Measurements from ENCODE around the gene ETV6.

ETV6 gene

DNA sequence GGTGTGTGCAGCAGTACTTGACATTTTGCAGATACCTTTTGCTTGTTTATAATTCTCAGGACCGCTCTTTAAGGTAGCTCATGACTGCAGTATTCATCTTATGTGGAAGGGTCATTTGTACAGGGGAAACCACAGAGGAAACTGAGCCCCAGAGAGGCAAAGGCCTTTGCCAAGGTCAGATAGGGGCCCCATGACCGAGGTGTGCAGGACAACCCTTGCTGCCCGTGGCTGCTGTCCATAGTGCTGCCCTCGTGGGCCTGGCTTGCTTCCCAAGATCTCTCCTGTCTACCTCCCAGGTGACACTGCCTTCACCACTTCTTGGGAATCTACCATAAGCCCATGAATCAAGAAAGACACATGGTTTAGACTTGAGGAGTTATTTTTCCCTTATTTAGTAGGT, 222.6 kb downstream of the ETV6 start:
- in situ Hi-C loops (cut with HindIII; ENCODE audit: low sequenced_read_pairs), result no loop called here
- no peak overlapping the region for H3K4me3 ChIP-seq (ENCODE audit: low read depth, low read length)
- DNase-seq (ENCODE audit: low read depth, low spot score), result no peak
- TF ChIP-seq CTCF (IDR thresholded peaks at IDR 0.05; ENCODE audit: low read depth, low read length), result no peak

DNA sequence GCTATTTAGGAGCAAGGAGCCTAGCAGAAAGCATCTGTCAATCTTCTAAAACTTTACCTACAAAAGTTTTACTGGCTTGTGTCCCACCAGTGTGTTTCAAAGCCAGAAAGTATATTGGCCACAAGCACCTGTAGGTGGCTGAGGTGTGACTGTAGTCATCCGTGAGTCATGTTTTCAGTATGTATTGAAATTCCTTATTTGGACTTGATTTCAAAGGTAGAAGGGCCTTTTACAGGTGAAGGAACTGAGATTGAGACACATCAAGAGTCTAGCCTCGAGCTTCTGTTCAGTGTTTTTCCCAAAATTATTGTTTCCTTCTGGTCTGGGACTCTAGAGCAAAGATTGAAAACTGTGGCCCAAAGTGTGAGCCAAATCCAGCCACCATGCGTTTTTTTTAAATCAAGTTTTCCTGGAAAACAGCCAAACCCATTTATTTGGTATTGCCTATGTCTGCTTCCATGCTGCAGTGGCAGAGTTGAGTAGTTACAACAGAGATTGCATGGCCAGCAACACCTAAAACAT, 226.0 kb downstream of the ETV6 start:
- no peak overlapping the region for H3K4me3 ChIP-seq (ENCODE audit: low read depth, low read length)
- in situ Hi-C loops (cut with HindIII; ENCODE audit: low sequenced_read_pairs), result no loop called here
- TF ChIP-seq CTCF (IDR thresholded peaks at IDR 0.05; ENCODE audit: low read depth, low read length), result no peak
- no peak for DNase-seq (ENCODE audit: low read depth, low spot score)

GRCh38 chr12:11876307-11876706, 226.8 kb downstream of the ETV6 start:
- no peak overlapping the region for H3K4me3 ChIP-seq (ENCODE audit: low read depth, low read length)
- no peak for TF ChIP-seq CTCF (IDR thresholded peaks at IDR 0.05; ENCODE audit: low read depth, low read length)
- in situ Hi-C loops (cut with HindIII; ENCODE audit: low sequenced_read_pairs), result no loop called here
- no peak for DNase-seq (ENCODE audit: low read depth, low spot score)

GRCh38 chr12:11877102-11877826, 227.8 kb downstream of the ETV6 start:
- in situ Hi-C loops (cut with HindIII; ENCODE audit: low sequenced_read_pairs), result no loop called here
- TF ChIP-seq CTCF (IDR thresholded peaks at IDR 0.05; ENCODE audit: low read depth, low read length), result no peak

GRCh38 chr12:11877869-11878780, 228.7 kb downstream of the ETV6 start:
- peak; percentile 83 for DNase-seq (ENCODE audit: low read depth, low spot score)
- TF ChIP-seq CTCF (IDR thresholded peaks at IDR 0.05; ENCODE audit: low read depth, low read length), result no peak
- no peak overlapping the region for H3K4me3 ChIP-seq (ENCODE audit: low read depth, low read length)
- in situ Hi-C loops (cut with HindIII; ENCODE audit: low sequenced_read_pairs), result no loop called here

More at GRCh38 chr12:11877102-11877826, 227.8 kb downstream of the ETV6 start:
- H3K4me3 ChIP-seq (ENCODE audit: low read depth, low read length), result no peak overlapping the region
- DNase-seq (ENCODE audit: low read depth, low spot score), result no peak

DNA sequence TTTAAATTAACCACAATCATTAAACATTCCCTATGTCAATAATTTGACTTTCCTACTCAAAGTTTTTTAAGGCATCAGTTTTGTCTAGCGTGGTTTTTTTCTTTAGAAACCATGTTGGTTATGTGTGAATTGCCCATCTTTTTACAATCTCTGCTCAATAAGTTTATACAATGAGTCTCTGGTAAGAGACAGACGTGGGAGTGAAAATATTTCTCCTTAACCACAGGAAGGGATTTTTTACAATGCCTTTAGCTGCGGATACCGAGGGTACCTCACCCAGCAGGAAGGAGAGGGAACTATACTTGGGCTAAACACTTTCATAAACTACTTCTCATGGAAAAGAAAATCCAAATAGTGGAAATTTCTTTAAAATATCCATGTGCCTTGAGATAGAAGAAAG, 229.8 kb downstream of the ETV6 start:
- in situ Hi-C loops (cut with HindIII; ENCODE audit: low sequenced_read_pairs), result no loop called here
- H3K4me3 ChIP-seq (ENCODE audit: low read depth, low read length), result no peak overlapping the region
- TF ChIP-seq CTCF (IDR thresholded peaks at IDR 0.05; ENCODE audit: low read depth, low read length), result no peak
- DNase-seq (ENCODE audit: low read depth, low spot score), result peak; percentile 68
